Neuronal stem cell (in vitro differentiated cells): Measurements from ENCODE around the gene DPP6.

Source experiments
- DNase-seq: peaks from one replicate; pipeline ENCODE4 v3.0.0-alpha.2; 2013; ENCODE audit warnings: low spot score
- H2AFZ ChIP-seq: one replicate; pipeline ENCODE4 v1.6.1; 2013; ENCODE audit warnings: mild to moderate bottlenecking, low read length, inconsistent platforms
- H2AK5ac ChIP-seq: 2 replicates; pipeline ENCODE4 v1.6.1; 2013; ENCODE audit warnings: low read depth, mild to moderate bottlenecking, inconsistent platforms, low read length, moderate library complexity, mixed read lengths
- H2BK120ac ChIP-seq: 2 replicates; pipeline ENCODE4 v1.6.1; 2013; ENCODE audit warnings: low read depth, mild to moderate bottlenecking, inconsistent platforms, low read length, moderate library complexity, mixed read lengths
- H2BK12ac ChIP-seq: one replicate; pipeline ENCODE4 v1.6.1; 2013; ENCODE audit warnings: low read length, inconsistent platforms
- H2BK15ac ChIP-seq: 2 replicates; pipeline ENCODE4 v1.6.1; 2013; ENCODE audit warnings: mild to moderate bottlenecking, low read length, inconsistent platforms, mixed read lengths
- H2BK5ac ChIP-seq: one replicate; pipeline ENCODE4 v1.6.1; 2013; ENCODE audit warnings: inconsistent platforms, mild to moderate bottlenecking, low read length, moderate library complexity
- H3K14ac ChIP-seq: one replicate; pipeline ENCODE4 v1.6.1; 2013; ENCODE audit warnings: low read length, inconsistent platforms
- H3K18ac ChIP-seq: 2 replicates; pipeline ENCODE4 v1.6.1; 2013; ENCODE audit warnings: low read length, inconsistent platforms
- H3K23ac ChIP-seq: 2 replicates; pipeline ENCODE4 v1.6.1; 2013; ENCODE audit warnings: low read depth, mild to moderate bottlenecking, mixed read lengths, low read length, inconsistent platforms; ENCODE audit not compliant: poor library complexity
- H3K27ac ChIP-seq: replicated peaks from 3 replicates; pipeline ENCODE4 v1.5.1; 2013; ENCODE audit warnings: low read length, inconsistent platforms
- H3K27me3 ChIP-seq, 3 experiments: 2 replicates each; pipeline ENCODE4 v1.6.1; 2013; ENCODE audit warnings: low read length in 3 of 3, mild to moderate bottlenecking in 2 of 3, inconsistent platforms in 1 of 3, low read depth in 1 of 3, mixed read lengths in 1 of 3, moderate library complexity in 1 of 3; ENCODE audit not compliant: control insufficient read depth in 3 of 3, insufficient read depth in 3 of 3
- H3K36me3 ChIP-seq, 2 donors: replicated peaks in 1 of 2; 2 replicates each; pipeline ENCODE4 v1.6.1; 2013; ENCODE audit warnings: low read length in 2 of 2; ENCODE audit not compliant: control insufficient read depth in 2 of 2, insufficient read depth in 2 of 2
- H3K4ac ChIP-seq: 2 replicates; pipeline ENCODE4 v1.6.1; 2013; ENCODE audit warnings: inconsistent platforms, mild to moderate bottlenecking, low read length, moderate library complexity
- H3K4me1 ChIP-seq, 2 donors: 1 replicate in 1 of 2; 2 replicates in 1 of 2; pipeline ENCODE4 v1.6.1; 2013; ENCODE audit warnings: low read length in 2 of 2, low read depth in 1 of 2; ENCODE audit not compliant: control insufficient read depth in 2 of 2, insufficient read depth in 1 of 2
- H3K4me2 ChIP-seq: one replicate; pipeline ENCODE4 v1.6.1; 2013; ENCODE audit warnings: mild to moderate bottlenecking, low read length, inconsistent platforms; ENCODE audit not compliant: insufficient read depth, poor library complexity, severe bottlenecking
- H3K4me3 ChIP-seq, 2 donors: 2 replicates each; pipeline ENCODE4 v1.5.1; 2013; ENCODE audit warnings: low read length in 2 of 2, mild to moderate bottlenecking in 2 of 2, inconsistent platforms in 1 of 2, moderate library complexity in 1 of 2
- H3K79me1 ChIP-seq: one replicate; pipeline ENCODE4 v1.6.1; 2013; ENCODE audit warnings: low read depth, mild to moderate bottlenecking, inconsistent platforms, low read length, moderate library complexity
- H3K9ac ChIP-seq: one replicate; pipeline ENCODE4 v1.6.1; 2013; ENCODE audit warnings: mild to moderate bottlenecking, low read depth, low read length, inconsistent platforms; ENCODE audit not compliant: poor library complexity
- H3K9me3 ChIP-seq, 2 donors: replicated peaks in 1 of 2; 2 replicates each; pipeline versions ENCODE3 to v1.6.1; 2013; ENCODE audit warnings: low read length in 2 of 2, mild to moderate bottlenecking in 2 of 2, inconsistent platforms in 1 of 2, low read depth in 1 of 2, mixed read lengths in 1 of 2, moderate library complexity in 1 of 2; ENCODE audit not compliant: control insufficient read depth in 2 of 2, insufficient read depth in 1 of 2
- H4K8ac ChIP-seq: one replicate; pipeline ENCODE4 v1.6.1; 2013; ENCODE audit warnings: low read depth, mild to moderate bottlenecking, inconsistent platforms, low read length, moderate library complexity
- H4K91ac ChIP-seq: one replicate; pipeline ENCODE4 v1.6.1; 2013; ENCODE audit warnings: low read length, low read depth, mild to moderate bottlenecking, inconsistent platforms; ENCODE audit not compliant: poor library complexity
- WGBS, 2 donors: extraction: QIAGEN DNeasy Blood & Tissue Kit; methylation state at CpG; one replicate each; pipeline ENCODE4 v1.1.7; 2013; ENCODE audit warnings: missing lambda C conversion rate in 2 of 2, mixed read lengths in 1 of 2; ENCODE audit not compliant: insufficient read length in 2 of 2, insufficient replicate concordance in 1 of 2; ENCODE audit errors: extremely low coverage in 2 of 2; 5-methylcytosine and 5-hydroxymethylcytosine counted together

The DPP6 gene

GRCh38 chr7:154564676-154565075 is 512.5 kb downstream of the DPP6 start:
- Histone ChIP-seq H3K27ac (no peak overlapping the region), H3K79me1 (no peaks in the 10 kb centered on the region), H2BK5ac (no peak overlapping the region), H3K27me3 (no peaks in the 10 kb centered on the region), H2AFZ (no peak overlapping the region), H2BK12ac (no peak overlapping the region), H2AK5ac (no peak overlapping the region), H3K9ac (no peak overlapping the region), H3K4me3 (no peak overlapping the region), H4K8ac (no peak overlapping the region), H2BK120ac (no peak overlapping the region), H3K9me3 (no peaks in the 10 kb centered on the region), H3K4ac (no peak overlapping the region), H3K4me2 (no peak overlapping the region), H3K36me3 (no peaks in the 10 kb centered on the region), H3K14ac (no peak overlapping the region), H4K91ac (no peak overlapping the region), H3K23ac (no peak overlapping the region), H2BK15ac (no peak overlapping the region), H3K18ac (no peak overlapping the region), H3K4me1 (no peaks in the 10 kb centered on the region)
- WGBS, 2 donors, result no CpG with 5 or more reads among the region's 3 CpGs
- DNase-seq, result no peak

GRCh38 chr7:154566877-154567276 is 514.7 kb downstream of the DPP6 start:
- H3K9me3 ChIP-seq, result no peaks in the 10 kb centered on the region

GRCh38 chr7:154568346-154568745 is 516.1 kb downstream of the DPP6 start:
- Histone ChIP-seq H3K4me1 (no peaks in the 10 kb centered on the region), H3K4ac (no peak overlapping the region), H3K14ac (no peak overlapping the region), H2BK120ac (no peak overlapping the region), H2BK5ac (no peak overlapping the region), H4K91ac (no peak overlapping the region), H3K4me2 (no peak overlapping the region), H3K27ac (no peak overlapping the region), H3K36me3 (no peaks in the 10 kb centered on the region), H2AK5ac (no peak overlapping the region), H3K23ac (no peak overlapping the region), H3K9ac (no peak overlapping the region), H3K18ac (no peak overlapping the region), H4K8ac (no peak overlapping the region), H3K9me3 (no peaks in the 10 kb centered on the region), H3K4me3 (no peak overlapping the region), H2BK12ac (no peak overlapping the region), H3K79me1 (no peaks in the 10 kb centered on the region), H3K27me3 (no peaks in the 10 kb centered on the region), H2AFZ (no peak overlapping the region), H2BK15ac (no peak overlapping the region)
- DNase-seq, result no peak
- WGBS, 2 donors, result no CpG with 5 or more reads among the region's 10 CpGs

More at GRCh38 chr7:154566877-154567276, 514.7 kb downstream of the DPP6 start:
- Histone ChIP-seq H3K4me1 (no peaks in the 10 kb centered on the region), H2AFZ (no peak overlapping the region), H3K14ac (no peak overlapping the region), H3K27ac (no peak overlapping the region), H3K4ac (no peak overlapping the region), H2BK120ac (no peak overlapping the region), H2BK5ac (no peak overlapping the region), H2BK12ac (no peak overlapping the region), H2BK15ac (no peak overlapping the region), H4K8ac (no peak overlapping the region), H2AK5ac (no peak overlapping the region), H3K4me3 (no peak overlapping the region), H3K9ac (no peak overlapping the region), H3K18ac (no peak overlapping the region), H4K91ac (no peak overlapping the region), H3K79me1 (no peaks in the 10 kb centered on the region), H3K4me2 (no peak overlapping the region), H3K36me3 (no peaks in the 10 kb centered on the region), H3K27me3 (no peaks in the 10 kb centered on the region), H3K23ac (no peak overlapping the region)
- no peak for DNase-seq
- WGBS, 2 donors, result no CpG with 5 or more reads among the region's 1 CpG

- no CpG with 5 or more reads among the region's 2 CpGs for WGBS, 2 donors
- Histone ChIP-seq H3K27me3 (peaks cover 0 to 6% (median 0%) of the 10 kb centered on the region in 3 experiments), H4K91ac (no peak overlapping the region), H3K9ac (no peak overlapping the region), H3K4me3 (no peak overlapping the region), H2BK12ac (no peak overlapping the region), H2BK120ac (no peak overlapping the region), H3K36me3 (peaks cover 0 to 8% of the 10 kb centered on the region in 2 donors), H2AFZ (no peak overlapping the region), H3K14ac (no peak overlapping the region), H3K4me2 (no peak overlapping the region), H3K27ac (no peak overlapping the region), H3K9me3 (peaks cover 0 to 10% of the 10 kb centered on the region in 2 donors), H3K18ac (no peak overlapping the region), H3K4me1 (peaks cover 0 to 1% of the 10 kb centered on the region in 2 donors), H2BK15ac (no peak overlapping the region), H4K8ac (no peak overlapping the region), H3K23ac (no peak overlapping the region), H2AK5ac (no peak overlapping the region), H3K4ac (no peak overlapping the region), H3K79me1 (peaks cover 3% of the 10 kb centered on the region), H2BK5ac (no peak overlapping the region)
- DNase-seq, result no peak
Observed at GRCh38 chr7:154569916-154570315, 517.7 kb downstream of the DPP6 start.
